ENCODE measurements around the gene TECR.

DNA sequence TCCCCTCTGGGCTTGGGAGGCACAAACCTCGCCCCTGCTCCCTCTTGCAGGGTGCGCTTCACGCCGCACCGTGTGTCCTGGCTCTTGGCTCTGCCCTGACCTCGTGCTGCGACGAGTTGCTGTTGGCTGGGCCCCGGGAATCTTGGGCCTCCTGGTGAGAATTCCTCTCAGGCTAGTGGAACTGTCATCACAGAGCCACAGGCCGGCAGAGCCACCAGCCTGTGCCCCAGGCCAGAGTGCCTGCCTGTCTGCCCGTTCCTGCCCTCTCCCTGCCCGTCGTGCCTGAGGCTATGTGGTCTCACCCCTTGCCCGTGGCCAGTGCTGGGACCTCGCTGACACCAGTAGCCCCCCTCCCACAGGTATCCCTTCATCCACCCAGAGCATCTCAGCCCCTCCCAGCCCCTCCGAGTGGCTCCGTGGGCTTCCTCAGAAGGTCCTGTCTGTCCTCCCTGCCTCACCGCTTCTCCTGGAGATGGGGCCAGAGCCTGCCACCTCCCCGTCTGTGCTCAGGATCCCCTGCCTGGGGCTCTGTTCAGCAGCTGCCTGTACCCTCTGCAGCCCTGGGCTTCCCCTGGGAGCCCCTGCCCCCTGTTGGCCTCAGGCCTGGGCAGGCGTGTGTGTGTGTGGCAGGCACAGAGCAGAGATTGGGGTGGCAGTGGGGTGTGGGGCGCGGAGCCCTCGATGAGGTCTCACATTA is 29.1 kb downstream of the TECR start:
- no peak for TF ChIP-seq EP300 (IDR thresholded peaks at IDR 0.05)
- TF ChIP-seq, protein P1, sequence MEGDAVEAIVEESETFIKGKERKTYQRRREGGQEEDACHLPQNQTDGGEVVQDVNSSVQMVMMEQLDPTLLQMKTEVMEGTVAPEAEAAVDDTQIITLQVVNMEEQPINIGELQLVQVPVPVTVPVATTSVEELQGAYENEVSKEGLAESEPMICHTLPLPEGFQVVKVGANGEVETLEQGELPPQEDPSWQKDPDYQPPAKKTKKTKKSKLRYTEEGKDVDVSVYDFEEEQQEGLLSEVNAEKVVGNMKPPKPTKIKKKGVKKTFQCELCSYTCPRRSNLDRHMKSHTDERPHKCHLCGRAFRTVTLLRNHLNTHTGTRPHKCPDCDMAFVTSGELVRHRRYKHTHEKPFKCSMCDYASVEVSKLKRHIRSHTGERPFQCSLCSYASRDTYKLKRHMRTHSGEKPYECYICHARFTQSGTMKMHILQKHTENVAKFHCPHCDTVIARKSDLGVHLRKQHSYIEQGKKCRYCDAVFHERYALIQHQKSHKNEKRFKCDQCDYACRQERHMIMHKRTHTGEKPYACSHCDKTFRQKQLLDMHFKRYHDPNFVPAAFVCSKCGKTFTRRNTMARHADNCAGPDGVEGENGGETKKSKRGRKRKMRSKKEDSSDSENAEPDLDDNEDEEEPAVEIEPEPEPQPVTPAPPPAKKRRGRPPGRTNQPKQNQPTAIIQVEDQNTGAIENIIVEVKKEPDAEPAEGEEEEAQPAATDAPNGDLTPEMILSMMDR (IDR thresholded peaks at IDR 0.05), result no peak
- no peak for TF ChIP-seq POLR2A (IDR thresholded peaks at IDR 0.05)
- no peak for TF ChIP-seq POLR2AphosphoS5 (IDR thresholded peaks at IDR 0.05)
